ENCODE measurements around the gene EGLN3. TPM values are rescaled to one million over a fixed set of nuclear protein-coding genes. Genes with fewer than 3 reads are reported as not detected.

Gene EGLN3
- total and polyA plus RNA-seq, 2 of the 13 experiments (the other 11 are each of a cell fraction or from before 2014, with no cell fraction given): 0.18 to 27.3 TPM

DNA sequence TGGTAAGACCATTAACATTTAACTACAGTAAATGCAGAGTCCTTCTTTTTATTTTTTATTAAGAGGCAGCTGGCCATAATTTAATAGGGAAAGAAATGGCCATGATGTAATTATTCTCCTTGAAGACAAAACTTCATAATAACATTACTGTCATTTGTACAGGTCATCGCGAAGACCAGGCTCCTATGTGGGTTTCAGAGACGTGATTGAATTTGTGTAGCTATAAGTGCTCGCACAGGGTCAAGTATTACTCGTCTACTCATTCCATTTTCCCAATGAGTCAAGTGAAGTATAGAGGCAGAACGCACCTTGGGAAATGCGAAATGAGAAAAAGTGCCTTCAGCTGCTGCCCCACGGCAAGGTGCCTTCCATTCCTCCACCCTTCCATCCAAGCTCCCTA lies 40.4 kb downstream of the EGLN3 start:
- ChIA-PET POLR2A (interaction anchor here (1.2 to 2.1 kb wide), 2 partner anchors 26 to 125 kb away, joined by 3 to 5 read pairs; no protein-coding TSS in a partner anchor), CTCF (ENCODE audit: low intra/inter-chr PET ratio, low total read pairs) (no interaction called here)
- Histone ChIP-seq H3K4me2 (ENCODE audit: low read depth, low read length) (no peak overlapping the region), H3K9me3 (ENCODE audit: low read length) (no peaks in the 10 kb centered on the region), H3K9ac (ENCODE audit: insufficient read depth, low read depth, low read length) (no peak overlapping the region), H4K20me1 (ENCODE audit: insufficient read depth, low read length) (no peaks in the 10 kb centered on the region), H2AFZ (ENCODE audit: low read length) (no peak overlapping the region), H3K27ac (ENCODE audit: extremely low read length, insufficient read depth, low read length) (no peak overlapping the region), H3K4me3 (replicated peaks in 1 of 3; ENCODE audit: insufficient read depth in 1 of 3, low read depth in 2 of 3, low read length in 3 of 3) (no peak overlapping the region), H3K4me1 (ENCODE audit: insufficient read depth, low read length) (peaks cover 54% of the 10 kb centered on the region), H3K79me2 (ENCODE audit: insufficient read depth, low read length) (no peaks in the 10 kb centered on the region), H3K27me3 (ENCODE audit: control insufficient read depth in 1 of 2, insufficient read depth in 2 of 2, low read length in 2 of 2) (no peaks in the 10 kb centered on the region), H3K36me3 (replicated peaks in 1 of 2; ENCODE audit: control insufficient read depth in 1 of 2, insufficient read depth in 2 of 2, low read length in 2 of 2) (no peaks in the 10 kb centered on the region)
- 83% methylated on average over 8 of the region's 8 CpGs for WGBS (ENCODE audit: low lambda C conversion rate)
- in situ Hi-C loops (cut with HindIII; ENCODE audit: extremely low pct_ligation_motif_present, low pct_unique_long_range_greater_than_20kb) (no loop called here), intact Hi-C loops (cut with micrococcal nuclease; ENCODE audit: unreplicated experiment) (no loop called here)
- ATAC-seq (no peak), DNase-seq (ENCODE audit: low spot score) (no peak), FAIRE-seq (no peak)
- TF ChIP-seq SMARCC2 (IDR thresholded peaks at IDR 0.05) (no peak), NFRKB (IDR thresholded peaks at IDR 0.05) (no peak), GATA4 (IDR thresholded peaks at IDR 0.05; ENCODE audit: borderline replicate concordance, low read depth) (no peak), ZNF362 (CRISPR knock-in tag; IDR thresholded peaks at IDR 0.05; ENCODE audit: borderline replicate concordance) (no peak), ZNF747 (CRISPR knock-in tag; IDR thresholded peaks at IDR 0.05; ENCODE audit: borderline replicate concordance) (no peak), JUND (CRISPR knock-in tag; IDR thresholded peaks at IDR 0.05) (no peak), CBX5 (CRISPR knock-in tag; IDR thresholded peaks at IDR 0.05; ENCODE audit: borderline replicate concordance) (no peak), GPN1 (CRISPR knock-in tag; IDR thresholded peaks at IDR 0.05; ENCODE audit: borderline replicate concordance) (no peak), TAF15 (IDR thresholded peaks at IDR 0.05; ENCODE audit: low read depth, low read length, poor library complexity, severe bottlenecking) (no peak), ZBTB1 (CRISPR knock-in tag; IDR thresholded peaks at IDR 0.05; ENCODE audit: borderline replicate concordance) (no peak), ZNF382 (CRISPR knock-in tag; IDR thresholded peaks at IDR 0.05; ENCODE audit: borderline replicate concordance) (no peak), ZNF124 (CRISPR knock-in tag; IDR thresholded peaks at IDR 0.05) (no peak), TOE1 (CRISPR knock-in tag; IDR thresholded peaks at IDR 0.05) (no peak), USF2 (IDR thresholded peaks at IDR 0.05; ENCODE audit: low read depth, low read length) (no peak), USF2 (CRISPR knock-in tag; IDR thresholded peaks at IDR 0.05; ENCODE audit: borderline replicate concordance) (no peak), SIX4 (CRISPR knock-in tag; IDR thresholded peaks at IDR 0.05) (no peak)
- TF ChIP-seq, protein P1, sequence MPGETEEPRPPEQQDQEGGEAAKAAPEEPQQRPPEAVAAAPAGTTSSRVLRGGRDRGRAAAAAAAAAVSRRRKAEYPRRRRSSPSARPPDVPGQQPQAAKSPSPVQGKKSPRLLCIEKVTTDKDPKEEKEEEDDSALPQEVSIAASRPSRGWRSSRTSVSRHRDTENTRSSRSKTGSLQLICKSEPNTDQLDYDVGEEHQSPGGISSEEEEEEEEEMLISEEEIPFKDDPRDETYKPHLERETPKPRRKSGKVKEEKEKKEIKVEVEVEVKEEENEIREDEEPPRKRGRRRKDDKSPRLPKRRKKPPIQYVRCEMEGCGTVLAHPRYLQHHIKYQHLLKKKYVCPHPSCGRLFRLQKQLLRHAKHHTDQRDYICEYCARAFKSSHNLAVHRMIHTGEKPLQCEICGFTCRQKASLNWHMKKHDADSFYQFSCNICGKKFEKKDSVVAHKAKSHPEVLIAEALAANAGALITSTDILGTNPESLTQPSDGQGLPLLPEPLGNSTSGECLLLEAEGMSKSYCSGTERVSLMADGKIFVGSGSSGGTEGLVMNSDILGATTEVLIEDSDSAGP (CRISPR knock-in tag; IDR thresholded peaks at IDR 0.05; ENCODE audit: borderline replicate concordance): no peak
- TF ChIP-seq, protein P2, sequence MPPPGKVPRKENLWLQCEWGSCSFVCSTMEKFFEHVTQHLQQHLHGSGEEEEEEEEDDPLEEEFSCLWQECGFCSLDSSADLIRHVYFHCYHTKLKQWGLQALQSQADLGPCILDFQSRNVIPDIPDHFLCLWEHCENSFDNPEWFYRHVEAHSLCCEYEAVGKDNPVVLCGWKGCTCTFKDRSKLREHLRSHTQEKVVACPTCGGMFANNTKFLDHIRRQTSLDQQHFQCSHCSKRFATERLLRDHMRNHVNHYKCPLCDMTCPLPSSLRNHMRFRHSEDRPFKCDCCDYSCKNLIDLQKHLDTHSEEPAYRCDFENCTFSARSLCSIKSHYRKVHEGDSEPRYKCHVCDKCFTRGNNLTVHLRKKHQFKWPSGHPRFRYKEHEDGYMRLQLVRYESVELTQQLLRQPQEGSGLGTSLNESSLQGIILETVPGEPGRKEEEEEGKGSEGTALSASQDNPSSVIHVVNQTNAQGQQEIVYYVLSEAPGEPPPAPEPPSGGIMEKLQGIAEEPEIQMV (CRISPR knock-in tag; IDR thresholded peaks at IDR 0.05; ENCODE audit: low read depth): no peak
- no TSS peak for BruUV-seq (replicated peaks)
